CD14-positive monocyte (primary cell): ENCODE measurements around the gene HPS3. TPM values are rescaled to one million over a fixed set of nuclear protein-coding genes. Genes with fewer than 3 reads are reported as not detected.

Experiments used
- DNase-seq, 3 donors: peaks; one replicate each; pipeline ENCODE4 v3.0.0-alpha.2; 2011 to 2022
- H2AFZ ChIP-seq: 2 replicates; pipeline ENCODE4 v1.6.0; 2012; ENCODE audit warnings: mild to moderate bottlenecking, low read depth, low read length, inconsistent platforms; ENCODE audit not compliant: insufficient read depth, poor library complexity, severe bottlenecking
- H3K27ac ChIP-seq, 2 donors: 1 replicate in 1 of 2; 2 replicates in 1 of 2; pipeline ENCODE4 v1.5.1; 2012 to 2013; ENCODE audit warnings: low read length in 2 of 2, control low read depth in 1 of 2, inconsistent platforms in 1 of 2, low read depth in 1 of 2, mild to moderate bottlenecking in 1 of 2
- H3K27me3 ChIP-seq, 2 donors: one replicate each; pipeline versions ENCODE4 v1.6.0 to v1.6.1; 2011 to 2013; ENCODE audit warnings: low read length in 2 of 2; ENCODE audit not compliant: control insufficient read depth in 2 of 2, insufficient read depth in 2 of 2
- H3K36me3 ChIP-seq, 2 donors: replicated peaks in 1 of 2; 1 replicate in 1 of 2; 2 replicates in 1 of 2; pipeline versions ENCODE4 v1.5.1 to v1.6.1; 2012 to 2013; ENCODE audit warnings: low read length in 2 of 2, control low read depth in 1 of 2, inconsistent platforms in 1 of 2, mild to moderate bottlenecking in 1 of 2; ENCODE audit not compliant: insufficient read depth in 2 of 2, control insufficient read depth in 1 of 2
- H3K4me1 ChIP-seq, 2 donors: 1 replicate in 1 of 2; 2 replicates in 1 of 2; pipeline versions ENCODE4 v1.5.1 to v1.6.1; 2012 to 2013; ENCODE audit warnings: low read length in 2 of 2, control low read depth in 1 of 2, inconsistent platforms in 1 of 2, mild to moderate bottlenecking in 1 of 2, moderate library complexity in 1 of 2; ENCODE audit not compliant: insufficient read depth in 2 of 2, control insufficient read depth in 1 of 2
- H3K4me2 ChIP-seq: replicated peaks from 2 replicates; pipeline ENCODE3; 2012; ENCODE audit warnings: low read length, moderate library complexity, mild to moderate bottlenecking; ENCODE audit not compliant: poor library complexity, severe bottlenecking; ENCODE audit errors: extremely low read depth
- H3K4me3 ChIP-seq, 3 experiments: fragments of 200-600 bp in 1 of 3; sonication (generic) in 1 of 3; replicated peaks in 1 of 3; 1 replicate in 2 of 3; 2 replicates in 1 of 3; pipeline ENCODE4 v1.5.1; 2011 to 2013; ENCODE audit warnings: low read length in 3 of 3, mild to moderate bottlenecking in 3 of 3, control low read depth in 2 of 3, low read depth in 2 of 3, inconsistent platforms in 1 of 3, moderate library complexity in 1 of 3
- H3K79me2 ChIP-seq: 2 replicates; pipeline ENCODE4 v1.6.0; 2012; ENCODE audit warnings: mild to moderate bottlenecking, control low read depth, inconsistent platforms, low read length, moderate library complexity; ENCODE audit not compliant: insufficient read depth
- H3K9ac ChIP-seq: 2 replicates; pipeline ENCODE4 v1.6.0; 2017; ENCODE audit warnings: low read length, mild to moderate bottlenecking; ENCODE audit not compliant: insufficient read depth, poor library complexity, severe bottlenecking
- H3K9me3 ChIP-seq, 2 donors: replicated peaks in 1 of 2; 1 replicate in 1 of 2; 2 replicates in 1 of 2; pipeline versions ENCODE4 v1.5.1 to v1.6.1; 2012 to 2013; ENCODE audit warnings: low read length in 2 of 2, control low read depth in 1 of 2; ENCODE audit not compliant: control insufficient read depth in 1 of 2, insufficient read depth in 1 of 2
- H4K20me1 ChIP-seq: 2 replicates; pipeline ENCODE4 v1.6.0; 2012; ENCODE audit warnings: mild to moderate bottlenecking, low read length, control low read depth, moderate library complexity; ENCODE audit not compliant: insufficient read depth
- H3K27ac Mint-ChIP-seq, 7 donors: one replicate each; pipeline ENCODE4 v1.8.0; 2020; ENCODE audit warnings: mild to moderate bottlenecking in 7 of 7, mixed read lengths in 7 of 7, moderate library complexity in 6 of 7, inconsistent platforms in 2 of 7
- H3K27me3 Mint-ChIP-seq, 3 donors: one replicate each; pipeline ENCODE4 v1.8.0; 2021 to 2022; ENCODE audit warnings: low read depth in 3 of 3, mild to moderate bottlenecking in 3 of 3, mixed read lengths in 3 of 3, moderate library complexity in 3 of 3, inconsistent platforms in 1 of 3
- H3K36me3 Mint-ChIP-seq, 2 donors: one replicate each; pipeline ENCODE4 v1.8.0; 2020; ENCODE audit warnings: mixed read lengths in 2 of 2, inconsistent platforms in 1 of 2, mild to moderate bottlenecking in 1 of 2
- H3K4me1 Mint-ChIP-seq: one replicate; pipeline ENCODE4 v1.8.0; 2020; ENCODE audit warnings: mild to moderate bottlenecking, mixed read lengths
- H3K4me3 Mint-ChIP-seq, 2 donors: one replicate each; pipeline ENCODE4 v1.8.0; 2020; ENCODE audit warnings: mild to moderate bottlenecking in 2 of 2, mixed read lengths in 2 of 2, moderate library complexity in 1 of 2
- H3K9me3 Mint-ChIP-seq, 7 donors: one replicate each; pipeline ENCODE4 v1.8.0; 2020 to 2022; ENCODE audit warnings: mixed read lengths in 7 of 7, mild to moderate bottlenecking in 6 of 7, moderate library complexity in 6 of 7, inconsistent platforms in 2 of 7
- CTCF ChIP-seq: fragments of 200-600 bp; IDR thresholded peaks from one replicate; pipeline ENCODE4 v1.8.0; 2022; ENCODE audit warnings: antibody characterized with exemption, mild to moderate bottlenecking
- WGBS: methylation state at CpG from one replicate; pipeline ENCODE4 v1.1.5; 2013; ENCODE audit warnings: missing lambda C conversion rate; ENCODE audit not compliant: insufficient coverage; 5-methylcytosine and 5-hydroxymethylcytosine counted together
- intact Hi-C, 2 donors: fragments of 100-400 bp; cut with micrococcal nuclease; formaldehyde crosslinking; loops; one replicate each; pipeline versions ENCODE4 v1.15.0 to v1.15.1; 2023
- polyA plus RNA-seq, 3 donors: library from polyadenylated mRNA; depleted of rRNA in 1 of 3; unstranded in 2 of 3; stranded (reverse) in 1 of 3; fragments of 300-500 nt in 2 of 3; fragments of >200 nt in 1 of 3; fragmentation: Illumina TruSeq in 2 of 3; gene quantifications; 1 replicate in 2 of 3; 2 replicates in 1 of 3; pipeline ENCODE4 v1.2.3, GENCODE V29; 2012 to 2021

HPS3 gene
- polyA plus RNA-seq, 3 donors, result 20.8 to 35.8 (median 34.8) TPM

GRCh38 chr3:149214702-149215101, 85.3 kb downstream of the HPS3 start:
- H3K4me1 Mint-ChIP-seq, result no peaks in the 10 kb centered on the region
- Histone ChIP-seq H3K79me2 (no peaks in the 10 kb centered on the region), H3K27ac (no peak overlapping the region), H2AFZ (no peak overlapping the region), H3K4me3 (no peak overlapping the region), H4K20me1 (no peaks in the 10 kb centered on the region), H3K4me2 (no peak overlapping the region), H3K27me3 (no peaks in the 10 kb centered on the region), H3K36me3 (no peaks in the 10 kb centered on the region), H3K4me1 (no peaks in the 10 kb centered on the region), H3K9me3 (no peaks in the 10 kb centered on the region), H3K9ac (no peak overlapping the region)
- H3K27me3 Mint-ChIP-seq, result peaks cover 1 to 4% (median 2%) of the 10 kb centered on the region in 3 donors
- no peaks in the 10 kb centered on the region for H3K36me3 Mint-ChIP-seq
- intact Hi-C loops, result no loop called here
- no peak overlapping the region for H3K4me3 Mint-ChIP-seq
- H3K9me3 Mint-ChIP-seq, result peaks cover 0 to 2% (median 0%) of the 10 kb centered on the region in 7 donors
- WGBS, result no CpG with 5 or more reads among the region's 1 CpG
- no peak overlapping the region for H3K27ac Mint-ChIP-seq
- DNase-seq, result no peak
- no peak for TF ChIP-seq CTCF

- no peaks in the 10 kb centered on the region for H3K9me3 ChIP-seq
- no peak for DNase-seq
- no peaks in the 10 kb centered on the region for H3K4me1 ChIP-seq
- H4K20me1 ChIP-seq, result no peaks in the 10 kb centered on the region
- H3K9me3 Mint-ChIP-seq, result peaks cover 0 to 2% (median 0%) of the 10 kb centered on the region in 7 donors
- no peaks in the 10 kb centered on the region for H3K27me3 ChIP-seq
- H3K27ac ChIP-seq, result no peak overlapping the region
- no peaks in the 10 kb centered on the region for H3K36me3 ChIP-seq
- no peak overlapping the region for H2AFZ ChIP-seq
- WGBS, result no CpG with 5 or more reads among the region's 2 CpGs
- H3K79me2 ChIP-seq, result no peaks in the 10 kb centered on the region
- no peak for TF ChIP-seq CTCF
- H3K4me2 ChIP-seq, result no peak overlapping the region
- H3K27me3 Mint-ChIP-seq, result peaks cover 0 to 4% (median 1%) of the 10 kb centered on the region in 3 donors
- no peaks in the 10 kb centered on the region for H3K4me1 Mint-ChIP-seq
- H3K4me3 Mint-ChIP-seq, result no peak overlapping the region
- intact Hi-C loops, result no loop called here
- H3K36me3 Mint-ChIP-seq, result no peaks in the 10 kb centered on the region
- no peak overlapping the region for H3K9ac ChIP-seq
- no peak overlapping the region for H3K27ac Mint-ChIP-seq
- no peak overlapping the region for H3K4me3 ChIP-seq
Measured at GRCh38 chr3:149215515-149215914, 86.1 kb downstream of the HPS3 start.
